OCI-LY1 (cell line): ENCODE results near the gene CEACAM21.

Experiments
- H2AFZ ChIP-seq: fragments of 200-600 bp; sonication (generic), shearing (Covaris generic); 2 replicates; pipeline ENCODE4 v1.6.0; 2014; ENCODE audit warnings: antibody characterized with exemption, mild to moderate bottlenecking, low read length
- H3F3A ChIP-seq: fragments of 200-600 bp; sonication (generic), shearing (Covaris generic); 2 replicates; pipeline ENCODE4 v1.6.0; 2014; ENCODE audit warnings: mild to moderate bottlenecking, antibody characterized with exemption, low read length, moderate library complexity; ENCODE audit not compliant: insufficient read depth
- H3K27ac ChIP-seq: fragments of 200-600 bp; sonication (generic); 2 replicates; pipeline ENCODE4 v1.5.1; 2014; ENCODE audit warnings: low read length, mixed run types, mild to moderate bottlenecking, low read depth; ENCODE audit not compliant: poor library complexity, severe bottlenecking
- H3K27me3 ChIP-seq: fragments of 200-600 bp; sonication (generic); 2 replicates; pipeline ENCODE4 v1.6.0; 2014; ENCODE audit warnings: antibody characterized with exemption, mild to moderate bottlenecking, low read length, moderate library complexity; ENCODE audit not compliant: insufficient read depth
- H3K36me3 ChIP-seq: fragments of 200-600 bp; sonication (generic); 2 replicates; pipeline ENCODE4 v1.6.1; 2014; ENCODE audit warnings: mild to moderate bottlenecking, antibody characterized with exemption, low read length, moderate library complexity, mixed read lengths; ENCODE audit not compliant: insufficient read depth
- H3K4me1 ChIP-seq: fragments of 200-600 bp; sonication (generic); 2 replicates; pipeline ENCODE4 v1.5.1; 2014; ENCODE audit warnings: mild to moderate bottlenecking, low read length, moderate library complexity; ENCODE audit not compliant: insufficient read depth, severe bottlenecking
- H3K4me2 ChIP-seq: fragments of 200-600 bp; sonication (generic), shearing (Covaris generic); 2 replicates; pipeline ENCODE4 v1.6.1; 2014; ENCODE audit warnings: low read length
- H3K4me3 ChIP-seq: fragments of 200-600 bp; sonication (generic); 2 replicates; pipeline ENCODE4 v1.5.1; 2014; ENCODE audit warnings: low read length, low read depth, mild to moderate bottlenecking, mixed read lengths; ENCODE audit not compliant: poor library complexity, severe bottlenecking
- H3K79me2 ChIP-seq: fragments of 200-600 bp; shearing (Covaris generic); 2 replicates; pipeline ENCODE4 v1.6.1; 2016; ENCODE audit warnings: mixed run types, low read length, mixed read lengths; ENCODE audit not compliant: insufficient read depth
- H3K9ac ChIP-seq: fragments of 200-600 bp; sonication (generic), shearing (Covaris generic); 2 replicates; pipeline ENCODE4 v1.6.1; 2014; ENCODE audit warnings: mild to moderate bottlenecking, low read length, mixed read lengths
- H3K9me2 ChIP-seq: fragments of 200-600 bp; sonication (generic), shearing (Covaris generic); 2 replicates; pipeline ENCODE4 v1.6.1; 2014; ENCODE audit warnings: low read depth, mild to moderate bottlenecking, low read length, mixed read lengths
- H3K9me3 ChIP-seq: fragments of 200-600 bp; shearing (Covaris generic); 2 replicates; pipeline ENCODE4 v1.6.1; 2014; ENCODE audit warnings: low read length, mixed read lengths
- H4K20me1 ChIP-seq: fragments of 200-600 bp; sonication (generic), shearing (Covaris generic); 2 replicates; pipeline ENCODE4 v1.6.0; 2016; ENCODE audit warnings: mild to moderate bottlenecking, low read length; ENCODE audit not compliant: insufficient read depth
- CTCF ChIP-seq: fragments of 200-600 bp; sonication (generic), shearing (Covaris generic); IDR thresholded peaks from 2 replicates; pipeline ENCODE4 v1.5.1; 2017; ENCODE audit warnings: mild to moderate bottlenecking, antibody characterized with exemption, low read length, moderate library complexity, mixed read lengths
- EZH2 ChIP-seq: fragments of 200-600 bp; sonication (generic), shearing (Covaris generic); IDR thresholded peaks from 2 replicates; pipeline ENCODE4 v1.8.0; 2017; ENCODE audit warnings: borderline replicate concordance, mixed run types, mild to moderate bottlenecking, antibody characterized with exemption, low read length, moderate library complexity, mixed read lengths

The CEACAM21 gene

DNA sequence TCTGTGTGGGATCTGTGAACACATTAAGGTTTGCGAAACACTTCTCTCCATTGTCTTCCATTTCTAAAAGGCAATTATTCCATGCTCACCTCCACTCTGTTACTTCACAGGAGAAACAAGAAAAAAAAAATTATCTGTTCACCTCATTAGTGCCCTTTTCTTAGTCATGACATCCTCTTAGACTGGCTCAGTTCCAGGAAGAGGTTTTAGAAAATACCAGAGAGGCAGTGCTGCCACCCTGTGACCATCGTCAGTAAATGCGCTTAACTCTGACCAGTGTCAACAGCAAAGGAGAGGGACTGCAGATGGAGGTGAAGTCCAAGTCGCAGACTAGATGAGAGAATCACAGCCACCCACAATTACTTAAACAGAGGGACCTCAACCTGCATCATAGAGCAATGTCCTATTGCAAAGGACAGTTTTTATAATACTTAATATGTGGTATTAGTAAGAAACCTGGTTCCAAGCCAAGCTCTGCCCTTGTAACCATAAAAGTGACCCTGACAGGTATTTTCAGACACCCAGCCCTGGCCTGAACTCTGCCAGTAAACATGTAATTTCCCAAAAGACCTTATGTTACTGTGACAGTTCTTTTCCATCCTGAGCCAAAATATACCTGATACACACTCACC, 19.4 kb downstream of the CEACAM21 start:
- Histone ChIP-seq H3K79me2 (no peaks in the 10 kb centered on the region), H3K4me1 (no peaks in the 10 kb centered on the region), H3K9ac (no peak overlapping the region), H2AFZ (no peak overlapping the region), H4K20me1 (no peaks in the 10 kb centered on the region), H3K27ac (no peak overlapping the region), H3K36me3 (no peaks in the 10 kb centered on the region), H3K27me3 (no peaks in the 10 kb centered on the region), H3F3A (no peaks in the 10 kb centered on the region), H3K4me2 (no peak overlapping the region), H3K9me3 (no peaks in the 10 kb centered on the region), H3K9me2 (no peaks in the 10 kb centered on the region), H3K4me3 (no peak overlapping the region)
- TF ChIP-seq CTCF (peak; percentile 86), EZH2 (no peak)

DNA sequence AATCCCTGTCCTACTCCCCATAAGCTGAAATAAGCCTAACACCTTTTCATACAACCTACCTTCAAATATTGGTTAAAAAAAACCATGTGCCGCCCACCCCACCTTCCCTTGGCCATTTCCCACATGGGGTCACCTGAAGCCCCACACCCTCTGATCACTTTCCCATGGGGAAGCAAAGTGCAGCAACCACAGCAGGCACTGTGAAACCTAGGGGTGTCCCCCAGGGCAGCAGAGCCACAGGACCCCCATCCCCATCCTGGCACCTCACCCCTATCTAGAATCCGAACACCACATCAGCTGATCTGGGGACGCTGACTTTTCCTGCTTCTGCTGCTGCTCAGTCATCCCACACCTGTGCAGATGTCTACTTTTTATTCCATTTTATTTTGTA, 19.9 kb downstream of the CEACAM21 start:
- Histone ChIP-seq H3K4me3 (no peak overlapping the region), H3K9ac (no peak overlapping the region), H3K4me1 (no peaks in the 10 kb centered on the region), H3K4me2 (no peak overlapping the region), H4K20me1 (no peaks in the 10 kb centered on the region), H2AFZ (no peak overlapping the region), H3K9me2 (no peaks in the 10 kb centered on the region), H3K36me3 (no peaks in the 10 kb centered on the region), H3K79me2 (no peaks in the 10 kb centered on the region), H3F3A (no peaks in the 10 kb centered on the region), H3K27ac (no peak overlapping the region), H3K9me3 (no peaks in the 10 kb centered on the region), H3K27me3 (no peaks in the 10 kb centered on the region)
- TF ChIP-seq CTCF, result no peak
- TF ChIP-seq EZH2, result no peak

GRCh38 chr19:41597600-41598041, 21.7 kb downstream of the CEACAM21 start:
- no peaks in the 10 kb centered on the region for H3K4me1 ChIP-seq
- peak; percentile 92 for TF ChIP-seq CTCF
- no peak for TF ChIP-seq EZH2
- H3K27me3 ChIP-seq, result no peaks in the 10 kb centered on the region
- H3K36me3 ChIP-seq, result no peaks in the 10 kb centered on the region
- H3K9me2 ChIP-seq, result no peaks in the 10 kb centered on the region
- H3K79me2 ChIP-seq, result no peaks in the 10 kb centered on the region
- H3K4me2 ChIP-seq, result no peak overlapping the region
- no peaks in the 10 kb centered on the region for H4K20me1 ChIP-seq
- H3K4me3 ChIP-seq, result no peak overlapping the region
- H3F3A ChIP-seq, result no peaks in the 10 kb centered on the region
- no peak overlapping the region for H2AFZ ChIP-seq
- no peak overlapping the region for H3K9ac ChIP-seq
- H3K9me3 ChIP-seq, result no peaks in the 10 kb centered on the region
- H3K27ac ChIP-seq, result no peak overlapping the region
